ENCODE data around the gene UBE2J2. TPM values are rescaled to one million over a fixed set of nuclear protein-coding genes. Genes with fewer than 3 reads are reported as not detected.

The UBE2J2 gene
- total RNA-seq, 1 experiment from 2014 or later: 62.1 TPM

DNA sequence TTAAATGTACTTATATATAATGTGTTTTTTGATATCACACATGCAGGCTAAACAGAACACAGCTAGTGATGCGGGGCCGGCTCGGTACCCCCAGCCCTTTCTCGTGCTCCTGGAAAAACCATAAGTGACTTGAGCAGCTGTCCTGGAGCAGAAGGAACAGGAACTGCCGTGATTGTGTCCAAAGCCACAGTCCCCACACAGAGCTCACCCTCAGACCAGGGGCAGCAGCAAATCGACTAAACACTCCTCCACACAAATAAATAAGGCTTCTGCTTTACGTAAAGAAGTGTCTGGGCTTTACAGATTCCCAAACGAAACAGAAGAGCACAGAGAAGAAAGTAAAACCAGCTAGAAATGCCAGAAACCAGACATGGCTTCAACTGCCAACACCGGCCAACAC is 9.6 kb downstream of the UBE2J2 start:
- intact Hi-C loops (cut with micrococcal nuclease): no loop called here
- no peak overlapping the region for H3K27ac Mint-ChIP-seq (ENCODE audit: low read depth, unreplicated experiment)

DNA sequence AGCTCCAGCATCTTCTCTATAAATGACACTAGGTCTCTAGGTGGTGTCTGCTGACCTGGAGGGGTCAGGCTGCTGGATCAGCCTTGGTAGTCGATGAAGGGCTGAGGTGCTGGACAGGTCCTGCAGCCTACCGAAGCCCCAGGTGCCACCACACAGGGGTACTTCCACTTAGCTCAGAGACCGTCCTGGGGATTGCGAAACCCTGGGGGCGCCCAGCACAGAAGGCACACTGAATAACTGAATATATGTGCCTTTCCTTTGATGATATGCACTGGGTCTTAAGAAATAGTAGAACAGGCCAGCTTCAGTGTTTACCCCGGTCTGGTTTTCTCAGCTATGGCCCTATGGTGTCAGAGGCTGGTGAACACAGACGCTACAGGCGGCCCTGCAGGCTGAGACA is 10.9 kb downstream of the UBE2J2 start:
- no peaks in the 10 kb centered on the region for H3K9me3 Mint-ChIP-seq (ENCODE audit: unreplicated experiment)
- ChIA-PET POLR2A (interaction anchor here (0.7 kb wide), 1 partner anchor 112 kb away, joined by 3 read pairs; the partner anchor contains the start of gene AURKAIP1), CTCF (interaction anchor here (0.6 to 1.6 kb wide), 3 partner anchors 28 to 33 kb away, joined by 3 to 7 read pairs (median 3); no protein-coding TSS in a partner anchor)
- H3K4me3 Mint-ChIP-seq (ENCODE audit: unreplicated experiment): no peak overlapping the region
- H3K27ac Mint-ChIP-seq (ENCODE audit: low read depth, unreplicated experiment): no peak overlapping the region
- H3K36me3 Mint-ChIP-seq (ENCODE audit: insufficient read depth, unreplicated experiment): peaks cover 68% of the 10 kb centered on the region
- BruUV-seq (replicated peaks): no TSS peak
- H3K4me1 Mint-ChIP-seq (ENCODE audit: insufficient read depth, unreplicated experiment): peaks cover 32% of the 10 kb centered on the region
- DNase-seq (ENCODE audit: unreplicated experiment): no peak
- TF ChIP-seq, protein P1, sequence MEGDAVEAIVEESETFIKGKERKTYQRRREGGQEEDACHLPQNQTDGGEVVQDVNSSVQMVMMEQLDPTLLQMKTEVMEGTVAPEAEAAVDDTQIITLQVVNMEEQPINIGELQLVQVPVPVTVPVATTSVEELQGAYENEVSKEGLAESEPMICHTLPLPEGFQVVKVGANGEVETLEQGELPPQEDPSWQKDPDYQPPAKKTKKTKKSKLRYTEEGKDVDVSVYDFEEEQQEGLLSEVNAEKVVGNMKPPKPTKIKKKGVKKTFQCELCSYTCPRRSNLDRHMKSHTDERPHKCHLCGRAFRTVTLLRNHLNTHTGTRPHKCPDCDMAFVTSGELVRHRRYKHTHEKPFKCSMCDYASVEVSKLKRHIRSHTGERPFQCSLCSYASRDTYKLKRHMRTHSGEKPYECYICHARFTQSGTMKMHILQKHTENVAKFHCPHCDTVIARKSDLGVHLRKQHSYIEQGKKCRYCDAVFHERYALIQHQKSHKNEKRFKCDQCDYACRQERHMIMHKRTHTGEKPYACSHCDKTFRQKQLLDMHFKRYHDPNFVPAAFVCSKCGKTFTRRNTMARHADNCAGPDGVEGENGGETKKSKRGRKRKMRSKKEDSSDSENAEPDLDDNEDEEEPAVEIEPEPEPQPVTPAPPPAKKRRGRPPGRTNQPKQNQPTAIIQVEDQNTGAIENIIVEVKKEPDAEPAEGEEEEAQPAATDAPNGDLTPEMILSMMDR (IDR thresholded peaks at IDR 0.05; ENCODE audit: unreplicated experiment): no peak
- H3K27me3 Mint-ChIP-seq (ENCODE audit: insufficient read depth, unreplicated experiment): no peaks in the 10 kb centered on the region
- intact Hi-C loops (cut with micrococcal nuclease): no loop called here

More for the DNA sequence above, 9.6 kb downstream of the UBE2J2 start:
- Mint-ChIP-seq H3K36me3 (ENCODE audit: insufficient read depth, unreplicated experiment) (peaks cover 68% of the 10 kb centered on the region), H3K27me3 (ENCODE audit: insufficient read depth, unreplicated experiment) (no peaks in the 10 kb centered on the region), H3K4me1 (ENCODE audit: insufficient read depth, unreplicated experiment) (peaks cover 25% of the 10 kb centered on the region), H3K9me3 (ENCODE audit: unreplicated experiment) (no peaks in the 10 kb centered on the region), H3K4me3 (ENCODE audit: unreplicated experiment) (no peak overlapping the region)
- ChIA-PET CTCF (interaction anchor here (0.8 to 1.6 kb wide), 3 partner anchors 27 to 279 kb away, joined by 3 to 7 read pairs (median 3); no protein-coding TSS in a partner anchor), POLR2A (interaction anchor here (0.6 to 2.1 kb wide), 2 partner anchors 9 to 11 kb away, joined by 3 to 7 read pairs; partner anchors contain the start of gene UBE2J2)
- no peak for DNase-seq (ENCODE audit: unreplicated experiment)
- TF ChIP-seq, protein P1 (IDR thresholded peaks at IDR 0.05; ENCODE audit: unreplicated experiment): no peak
- BruUV-seq (replicated peaks): no TSS peak

DNA sequence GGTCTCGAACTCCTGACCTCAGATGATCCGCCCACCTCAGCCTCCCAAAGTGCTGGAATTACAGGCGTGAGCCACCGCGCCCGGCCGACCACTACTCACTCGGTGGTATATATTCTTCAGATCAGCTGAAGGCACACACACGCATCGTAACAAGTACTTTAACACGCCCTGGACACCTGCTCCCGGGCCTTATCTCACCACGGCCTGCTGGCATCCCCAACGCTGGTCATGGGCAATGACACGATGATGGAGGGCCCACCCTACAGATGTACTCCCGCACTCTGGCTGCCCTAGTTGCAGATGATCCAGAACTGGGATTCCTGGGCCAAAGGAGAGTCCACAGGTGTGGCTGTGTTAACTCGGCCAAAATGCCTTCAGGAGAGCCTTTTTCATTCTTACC is 11.6 kb downstream of the UBE2J2 start:
- TF ChIP-seq, protein P1 (IDR thresholded peaks at IDR 0.05; ENCODE audit: unreplicated experiment): no peak
- no TSS peak for BruUV-seq (replicated peaks)
- intact Hi-C loops (cut with micrococcal nuclease): no loop called here
- no peak for DNase-seq (ENCODE audit: unreplicated experiment)
- Mint-ChIP-seq H3K4me3 (ENCODE audit: unreplicated experiment) (no peak overlapping the region), H3K27me3 (ENCODE audit: insufficient read depth, unreplicated experiment) (no peaks in the 10 kb centered on the region), H3K4me1 (ENCODE audit: insufficient read depth, unreplicated experiment) (peaks cover 32% of the 10 kb centered on the region), H3K9me3 (ENCODE audit: unreplicated experiment) (no peaks in the 10 kb centered on the region), H3K27ac (ENCODE audit: low read depth, unreplicated experiment) (no peak overlapping the region), H3K36me3 (ENCODE audit: insufficient read depth, unreplicated experiment) (peaks cover 65% of the 10 kb centered on the region)
- ChIA-PET CTCF (interaction anchor here (0.6 to 1.0 kb wide), 2 partner anchors 24 to 40 kb away, joined by 3 read pairs; no protein-coding TSS in a partner anchor), POLR2A (no interaction called here)

DNA sequence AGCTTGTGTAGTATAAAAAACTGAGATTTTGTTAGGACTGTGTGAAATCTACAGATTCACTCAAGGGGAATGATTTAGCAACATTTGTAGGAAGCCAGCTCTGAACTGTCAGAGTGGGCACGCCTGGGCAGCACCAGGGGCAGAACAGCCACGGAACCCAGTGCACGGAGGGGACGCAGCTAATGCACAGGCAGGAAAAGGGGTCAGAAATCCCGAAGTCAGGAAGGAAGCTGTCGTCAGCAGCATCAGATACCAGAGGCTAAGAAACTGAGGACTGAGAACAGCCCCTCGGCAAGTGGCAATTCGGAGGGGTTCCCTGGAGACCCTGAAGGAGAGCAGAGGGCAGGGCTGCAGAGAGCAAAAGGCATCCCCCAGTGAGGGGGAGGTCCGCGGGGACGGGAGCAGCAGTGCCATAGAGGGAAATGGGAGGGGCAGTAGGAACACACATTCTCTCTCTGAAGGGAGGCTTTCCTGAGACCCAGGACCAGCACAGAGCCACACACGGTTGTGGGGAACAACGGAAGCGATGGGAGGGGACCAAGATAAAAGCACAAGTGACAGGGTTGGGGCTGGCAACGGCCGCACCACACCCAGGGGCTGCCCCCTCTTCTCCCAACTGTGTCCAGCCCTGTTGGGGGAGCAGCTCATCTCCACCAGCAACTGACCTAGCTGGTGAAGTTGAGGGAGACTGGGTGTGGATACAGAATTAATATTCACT is 12.7 kb downstream of the UBE2J2 start:
- Mint-ChIP-seq H3K27me3 (ENCODE audit: insufficient read depth, unreplicated experiment) (no peaks in the 10 kb centered on the region), H3K4me1 (ENCODE audit: insufficient read depth, unreplicated experiment) (peaks cover 31% of the 10 kb centered on the region), H3K4me3 (ENCODE audit: unreplicated experiment) (no peak overlapping the region), H3K27ac (ENCODE audit: low read depth, unreplicated experiment) (peak overlapping the region; percentile 53), H3K36me3 (ENCODE audit: insufficient read depth, unreplicated experiment) (peaks cover 65% of the 10 kb centered on the region), H3K9me3 (ENCODE audit: unreplicated experiment) (no peaks in the 10 kb centered on the region)
- no peak for DNase-seq (ENCODE audit: unreplicated experiment)
- CTCF ChIA-PET: interaction anchor here (0.6 to 1.0 kb wide), 3 partner anchors 23 to 182 kb away, joined by 3 read pairs; no protein-coding TSS in a partner anchor
- intact Hi-C loops (cut with micrococcal nuclease): no loop called here
- POLR2A ChIA-PET: interaction anchor here (1.1 to 1.3 kb wide), 3 partner anchors 10 to 22 kb away, joined by 3 to 8 read pairs (median 5); no protein-coding TSS in a partner anchor
- no TSS peak for BruUV-seq (replicated peaks)
- TF ChIP-seq, protein P1 (IDR thresholded peaks at IDR 0.05; ENCODE audit: unreplicated experiment): no peak

Measured in MCF 10A (cell line).